ENCODE measurements around the gene ASB18. TPM values are rescaled to one million over a fixed set of nuclear protein-coding genes. Genes with fewer than 3 reads are reported as not detected.

The ASB18 gene
- polyA plus RNA-seq, 3 donors, result not detected

- peaks cover 0 to 5% (median 0%) of the 10 kb centered on the region in 7 donors for H3K9me3 Mint-ChIP-seq
- no peak overlapping the region for H3K27ac Mint-ChIP-seq
- Histone ChIP-seq H3K27me3 (ENCODE audit: control insufficient read depth in 2 of 2, insufficient read depth in 2 of 2, low read length in 2 of 2) (no peaks in the 10 kb centered on the region), H3K4me3 (replicated peaks in 1 of 3; ENCODE audit: low read depth in 2 of 3, low read length in 3 of 3) (no peak overlapping the region), H3K36me3 (replicated peaks in 1 of 2; ENCODE audit: control insufficient read depth in 1 of 2, insufficient read depth in 2 of 2, low read length in 2 of 2) (no peaks in the 10 kb centered on the region), H3K79me2 (ENCODE audit: insufficient read depth, low read length) (no peaks in the 10 kb centered on the region), H3K9me3 (replicated peaks in 1 of 2; ENCODE audit: control insufficient read depth in 1 of 2, insufficient read depth in 1 of 2, low read length in 2 of 2) (peaks cover 0 to 10% of the 10 kb centered on the region in 2 donors), H3K4me1 (ENCODE audit: control insufficient read depth in 1 of 2, insufficient read depth in 2 of 2, low read length in 2 of 2) (no peaks in the 10 kb centered on the region), H3K27ac (ENCODE audit: low read depth in 1 of 2, low read length in 2 of 2) (no peak overlapping the region), H3K4me2 (replicated peaks; ENCODE audit: extremely low read depth, low read length, poor library complexity, severe bottlenecking) (no peak overlapping the region), H3K9ac (ENCODE audit: insufficient read depth, low read length, poor library complexity, severe bottlenecking) (no peak overlapping the region), H4K20me1 (ENCODE audit: insufficient read depth, low read length) (no peaks in the 10 kb centered on the region), H2AFZ (ENCODE audit: insufficient read depth, low read depth, low read length, poor library complexity, severe bottlenecking) (no peak overlapping the region)
- TF ChIP-seq CTCF (IDR thresholded peaks at IDR 0.05), result no peak
- H3K4me3 Mint-ChIP-seq, result no peak overlapping the region
- intact Hi-C loops (cut with micrococcal nuclease), result no loop called here
- no peaks in the 10 kb centered on the region for H3K4me1 Mint-ChIP-seq
- no peaks in the 10 kb centered on the region for H3K36me3 Mint-ChIP-seq
- peaks cover 5 to 12% (median 7%) of the 10 kb centered on the region in 3 donors for H3K27me3 Mint-ChIP-seq (ENCODE audit: low read depth in 3 of 3)
- 88% methylated on average over 9 of the region's 11 CpGs for WGBS (ENCODE audit: insufficient coverage)
- DNase-seq, result no peak
Measured at GRCh38 chr2:236207472-236207871, 56.7 kb downstream of the ASB18 start.

- no peak overlapping the region for H3K27ac Mint-ChIP-seq
- TF ChIP-seq CTCF (IDR thresholded peaks at IDR 0.05), result no peak
- no peaks in the 10 kb centered on the region for H4K20me1 ChIP-seq (ENCODE audit: insufficient read depth, low read length)
Measured at GRCh38 chr2:236205867-236206645, 58.1 kb downstream of the ASB18 start.

More at GRCh38 chr2:236205867-236206645, 58.1 kb downstream of the ASB18 start:
- Histone ChIP-seq H3K79me2 (ENCODE audit: insufficient read depth, low read length) (no peaks in the 10 kb centered on the region), H3K9ac (ENCODE audit: insufficient read depth, low read length, poor library complexity, severe bottlenecking) (no peak overlapping the region), H3K27ac (ENCODE audit: low read depth in 1 of 2, low read length in 2 of 2) (no peak overlapping the region), H3K4me3 (replicated peaks in 1 of 3; ENCODE audit: low read depth in 2 of 3, low read length in 3 of 3) (no peak overlapping the region), H3K27me3 (ENCODE audit: control insufficient read depth in 2 of 2, insufficient read depth in 2 of 2, low read length in 2 of 2) (no peaks in the 10 kb centered on the region), H3K9me3 (replicated peaks in 1 of 2; ENCODE audit: control insufficient read depth in 1 of 2, insufficient read depth in 1 of 2, low read length in 2 of 2) (peaks cover 0 to 10% of the 10 kb centered on the region in 2 donors), H3K4me2 (replicated peaks; ENCODE audit: extremely low read depth, low read length, poor library complexity, severe bottlenecking) (no peak overlapping the region), H2AFZ (ENCODE audit: insufficient read depth, low read depth, low read length, poor library complexity, severe bottlenecking) (no peak overlapping the region), H3K4me1 (ENCODE audit: control insufficient read depth in 1 of 2, insufficient read depth in 2 of 2, low read length in 2 of 2) (no peaks in the 10 kb centered on the region), H3K36me3 (replicated peaks in 1 of 2; ENCODE audit: control insufficient read depth in 1 of 2, insufficient read depth in 2 of 2, low read length in 2 of 2) (no peaks in the 10 kb centered on the region)
- H3K36me3 Mint-ChIP-seq, result no peaks in the 10 kb centered on the region
- no peak overlapping the region for H3K4me3 Mint-ChIP-seq
- WGBS (ENCODE audit: insufficient coverage), result 78% methylated on average over 1 of the region's 2 CpGs
- peaks cover 0 to 10% (median 0%) of the 10 kb centered on the region in 7 donors for H3K9me3 Mint-ChIP-seq
- intact Hi-C loops (cut with micrococcal nuclease), result no loop called here
- H3K4me1 Mint-ChIP-seq, result no peaks in the 10 kb centered on the region
- no peak for DNase-seq
- peaks cover 5 to 14% (median 10%) of the 10 kb centered on the region in 3 donors for H3K27me3 Mint-ChIP-seq (ENCODE audit: low read depth in 3 of 3)
